GM18520 (cell line): Measurements from ENCODE around the gene MKRN1.
"Not testable (repeated sequence)": the region's sequence is repeated elsewhere in the genome, so short reads cannot be mapped to it uniquely, and the experiment has no call there.

Experiments
- ATAC-seq: cut with Tn5 transposase; IDR thresholded peaks from one replicate; pipeline ENCODE4 v1.9.1; 2021; ENCODE audit not compliant: unreplicated experiment

MKRN1 gene

GRCh38 chr7:140440593-140440992 is 38.7 kb downstream of the MKRN1 start:
- ATAC-seq: no peak

GRCh38 chr7:140439359-140439758 is 39.9 kb downstream of the MKRN1 start:
- ATAC-seq: no peak

- ATAC-seq: no peak
Observed at GRCh38 chr7:140435252-140435895, 43.9 kb downstream of the MKRN1 start.

GRCh38 chr7:140433396-140433795 is 45.9 kb downstream of the MKRN1 start:
- ATAC-seq: no peak

GRCh38 chr7:140426130-140426529 is 53.2 kb downstream of the MKRN1 start:
- ATAC-seq: no peak

GRCh38 chr7:140425718-140426117 is 53.6 kb downstream of the MKRN1 start:
- no peak for ATAC-seq

GRCh38 chr7:140423501-140423900 is 55.8 kb downstream of the MKRN1 start:
- no peak for ATAC-seq

- ATAC-seq: no peak
Observed at GRCh38 chr7:140421521-140421920, 57.8 kb downstream of the MKRN1 start.

GRCh38 chr7:140418653-140419052 is 60.7 kb downstream of the MKRN1 start:
- no peak for ATAC-seq

GRCh38 chr7:140418156-140418472 is 61.2 kb downstream of the MKRN1 start:
- ATAC-seq: not testable (repeated sequence)

- no peak for ATAC-seq
Observed at GRCh38 chr7:140417456-140418155, 61.7 kb downstream of the MKRN1 start.

GRCh38 chr7:140416560-140416959 is 62.7 kb downstream of the MKRN1 start:
- ATAC-seq: no peak

- ATAC-seq: not testable (repeated sequence)
Observed at GRCh38 chr7:140415816-140416215, 63.5 kb downstream of the MKRN1 start.

- ATAC-seq: no peak
Observed at GRCh38 chr7:140415361-140415760, 63.9 kb downstream of the MKRN1 start.

- ATAC-seq: no peak
Observed at GRCh38 chr7:140404565-140405065, 74.7 kb downstream of the MKRN1 start.

GRCh38 chr7:140403878-140404564 is 75.3 kb downstream of the MKRN1 start, which contains the start of gene RAB19:
Gene RAB19, plus strand, starts transcription at chr7:140404058. Its CDS starts 3,589 bp downstream, at chr7:140407647.
- ATAC-seq: no peak
